MCF 10A (cell line): ENCODE measurements around the gene PET100. TPM values are rescaled to one million over a fixed set of nuclear protein-coding genes. Genes with fewer than 3 reads are reported as not detected.
A peak's percentile ranks its signal among the peaks of the same experiment; 100 is the strongest.

Experiments used
- BruUV-seq: library from RNA; stranded (reverse); fragments of 400-500 nt; replicated peaks from 2 replicates; lab custom pipeline; 2021; lab: Mats Ljungman, UMichigan
- CTCF ChIA-PET: fragments of 300-600 bp; sonication (Branson Sonifier 250); formaldehyde crosslinking; extraction: SDS; loops from one replicate; lab custom pipeline; 2021; ENCODE audit warnings: antibody characterized with exemption, inconsistent platforms; lab: Yijun Ruan, JAX
- POLR2A ChIA-PET: fragments of 300-600, 350-650 bp; sonication (Branson Sonifier 250); formaldehyde crosslinking; extraction: SDS; loops from one replicate; lab custom pipeline; 2020; ENCODE audit warnings: antibody characterized with exemption, inconsistent platforms; lab: Yijun Ruan, JAX
- DNase-seq: peaks from one replicate; pipeline ENCODE4 v3.0.0-alpha.2; 2018; ENCODE audit not compliant: unreplicated experiment
- H3K27ac Mint-ChIP-seq: one replicate; pipeline ENCODE4 v1.8.0; 2022; ENCODE audit warnings: mild to moderate bottlenecking, low read depth, mixed read lengths; ENCODE audit not compliant: unreplicated experiment
- H3K27me3 Mint-ChIP-seq: one replicate; pipeline ENCODE4 v1.8.0; 2022; ENCODE audit warnings: mixed read lengths; ENCODE audit not compliant: insufficient read depth, unreplicated experiment
- H3K36me3 Mint-ChIP-seq: one replicate; pipeline ENCODE4 v1.8.0; 2022; ENCODE audit warnings: mild to moderate bottlenecking, moderate library complexity, mixed read lengths; ENCODE audit not compliant: insufficient read depth, unreplicated experiment
- H3K4me1 Mint-ChIP-seq: one replicate; pipeline ENCODE4 v1.8.0; 2022; ENCODE audit warnings: mixed read lengths; ENCODE audit not compliant: insufficient read depth, unreplicated experiment
- H3K4me3 Mint-ChIP-seq: one replicate; pipeline ENCODE4 v1.8.0; 2022; ENCODE audit warnings: mild to moderate bottlenecking, moderate library complexity, mixed read lengths; ENCODE audit not compliant: unreplicated experiment
- H3K9me3 Mint-ChIP-seq: one replicate; pipeline ENCODE4 v1.8.0; 2022; ENCODE audit warnings: mixed read lengths; ENCODE audit not compliant: unreplicated experiment
- intact Hi-C: fragments of 100-400 bp; cut with micrococcal nuclease; formaldehyde crosslinking; loops from 2 replicates; pipeline ENCODE4 v1.14.1; 2022
- total RNA-seq: library from RNA; stranded (reverse); gene quantifications from 2 replicates; pipeline ENCODE4 v1.2.3, GENCODE V29; 2022
- TF ChIP-seq, protein P1 (sequence below): fragments of 200-600 bp; IDR thresholded peaks from one replicate; pipeline ENCODE4 v1.8.0; 2022; ENCODE audit warnings: antibody characterized with exemption, mild to moderate bottlenecking; ENCODE audit not compliant: unreplicated experiment

Gene PET100
- total RNA-seq, 1 experiment from 2014 or later = 53.9 TPM

DNA sequence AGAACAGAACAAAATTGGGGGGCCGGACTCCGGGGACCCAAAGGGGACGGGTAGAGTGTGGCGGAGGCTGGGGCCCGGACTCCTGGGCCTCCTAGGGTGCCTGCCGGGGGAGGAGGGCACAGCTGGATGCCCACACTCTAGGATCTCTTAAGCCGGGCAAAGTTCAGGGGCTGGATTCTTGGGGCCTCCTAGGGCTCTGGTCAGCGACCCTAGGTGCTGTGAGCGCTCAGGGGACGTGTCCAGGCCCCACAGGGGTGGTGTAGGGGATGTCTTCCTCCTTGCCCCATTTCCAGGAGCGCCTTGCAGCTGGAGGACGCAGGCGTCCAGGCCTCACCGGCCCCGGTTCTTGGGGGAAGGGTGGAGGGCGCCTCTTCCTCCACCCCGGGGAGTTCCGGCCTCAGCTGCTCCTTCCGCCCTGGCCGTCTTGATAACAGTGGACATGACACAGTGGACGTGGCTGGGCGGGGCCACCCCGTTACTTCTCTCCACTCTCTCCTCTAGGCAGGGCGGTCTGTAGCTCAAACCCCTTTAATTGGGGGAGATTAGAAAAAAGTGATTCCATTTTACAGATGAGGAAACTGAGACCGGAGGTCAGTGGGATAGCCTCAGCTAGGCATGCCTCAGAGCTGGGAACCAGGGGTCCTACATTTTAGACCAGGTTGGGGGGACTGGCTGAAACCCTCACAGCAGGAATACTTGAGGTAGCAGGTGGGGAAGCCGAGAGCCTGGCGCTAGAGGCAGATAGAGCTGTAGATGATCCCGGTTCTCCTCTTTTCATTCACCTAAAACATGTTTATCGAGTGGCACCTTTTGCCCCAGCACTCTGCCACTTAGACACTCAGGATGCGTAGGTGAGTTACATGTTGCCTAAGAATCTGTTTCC lies 8.0 kb downstream of the PET100 start:
- Mint-ChIP-seq H3K36me3 (peaks cover 7% of the 10 kb centered on the region), H3K4me3 (peak overlapping the region; percentile 80), H3K4me1 (peaks cover 5% of the 10 kb centered on the region), H3K27ac (peak overlapping the region; percentile 90), H3K9me3 (no peaks in the 10 kb centered on the region), H3K27me3 (no peaks in the 10 kb centered on the region)
- TF ChIP-seq, protein P1, sequence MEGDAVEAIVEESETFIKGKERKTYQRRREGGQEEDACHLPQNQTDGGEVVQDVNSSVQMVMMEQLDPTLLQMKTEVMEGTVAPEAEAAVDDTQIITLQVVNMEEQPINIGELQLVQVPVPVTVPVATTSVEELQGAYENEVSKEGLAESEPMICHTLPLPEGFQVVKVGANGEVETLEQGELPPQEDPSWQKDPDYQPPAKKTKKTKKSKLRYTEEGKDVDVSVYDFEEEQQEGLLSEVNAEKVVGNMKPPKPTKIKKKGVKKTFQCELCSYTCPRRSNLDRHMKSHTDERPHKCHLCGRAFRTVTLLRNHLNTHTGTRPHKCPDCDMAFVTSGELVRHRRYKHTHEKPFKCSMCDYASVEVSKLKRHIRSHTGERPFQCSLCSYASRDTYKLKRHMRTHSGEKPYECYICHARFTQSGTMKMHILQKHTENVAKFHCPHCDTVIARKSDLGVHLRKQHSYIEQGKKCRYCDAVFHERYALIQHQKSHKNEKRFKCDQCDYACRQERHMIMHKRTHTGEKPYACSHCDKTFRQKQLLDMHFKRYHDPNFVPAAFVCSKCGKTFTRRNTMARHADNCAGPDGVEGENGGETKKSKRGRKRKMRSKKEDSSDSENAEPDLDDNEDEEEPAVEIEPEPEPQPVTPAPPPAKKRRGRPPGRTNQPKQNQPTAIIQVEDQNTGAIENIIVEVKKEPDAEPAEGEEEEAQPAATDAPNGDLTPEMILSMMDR = no peak
- ChIA-PET POLR2A (interaction anchor here (0.7 to 2.3 kb wide), 8 partner anchors 8 to 105 kb away, joined by 3 to 10 read pairs (median 5); partner anchors contain the start of genes PET100 and XAB2), CTCF (interaction anchor here (0.6 to 1.6 kb wide), 6 partner anchors 13 to 281 kb away, joined by 3 to 10 read pairs (median 4); partner anchors contain the start of gene TRAPPC5)
- DNase-seq = peak; percentile 13
- intact Hi-C loops = no loop called here
- BruUV-seq = TSS peak; percentile 27

DNA sequence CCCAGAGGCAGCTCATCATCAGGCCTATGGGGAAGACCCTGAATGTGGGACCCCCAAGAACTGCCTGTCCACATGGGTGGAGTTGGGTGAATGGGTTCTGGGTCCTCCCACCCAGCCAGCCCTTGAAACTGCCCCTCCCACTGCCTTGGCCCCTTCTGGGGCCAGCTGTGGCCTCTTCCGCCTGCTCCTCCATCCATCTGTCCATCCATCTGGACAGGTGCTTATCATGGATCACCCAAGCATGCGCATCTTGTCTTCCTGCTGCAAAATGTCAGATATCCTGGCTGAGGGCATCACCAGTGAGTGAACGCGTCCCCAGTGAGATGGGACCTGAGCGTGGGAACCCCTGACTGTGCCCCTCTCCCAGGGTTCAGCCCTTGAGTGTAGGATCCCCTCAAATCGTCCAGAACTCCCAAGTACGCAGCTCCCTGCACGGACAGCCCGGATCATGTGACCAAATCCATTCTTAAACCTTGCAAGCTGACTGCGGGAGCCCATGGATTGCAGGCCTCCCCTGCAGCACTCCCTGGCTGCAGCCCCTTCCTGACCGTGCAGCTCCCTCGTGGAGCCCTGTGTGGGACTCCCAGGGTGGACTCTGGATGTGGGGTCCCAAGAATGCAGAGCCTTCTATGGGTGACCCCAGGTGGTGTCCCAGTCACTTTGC lies 9.3 kb downstream of the PET100 start:
- no TSS peak for BruUV-seq
- Mint-ChIP-seq H3K36me3 (peaks cover 12% of the 10 kb centered on the region), H3K4me1 (peaks cover 5% of the 10 kb centered on the region), H3K4me3 (peak overlapping the region; percentile 36), H3K27ac (no peak overlapping the region), H3K27me3 (no peaks in the 10 kb centered on the region), H3K9me3 (no peaks in the 10 kb centered on the region)
- intact Hi-C loops = no loop called here
- ChIA-PET CTCF (interaction anchor here (0.6 to 1.4 kb wide), 3 partner anchors 12 to 110 kb away, joined by 3 to 5 read pairs (median 4); partner anchors contain the start of gene TRAPPC5), POLR2A (interaction anchor here (1.7 to 2.3 kb wide), 3 partner anchors 9 to 71 kb away, joined by 6 to 9 read pairs (median 7); partner anchors contain the start of genes PET100 and XAB2)
- TF ChIP-seq, protein P1 = no peak
- DNase-seq = no peak

DNA sequence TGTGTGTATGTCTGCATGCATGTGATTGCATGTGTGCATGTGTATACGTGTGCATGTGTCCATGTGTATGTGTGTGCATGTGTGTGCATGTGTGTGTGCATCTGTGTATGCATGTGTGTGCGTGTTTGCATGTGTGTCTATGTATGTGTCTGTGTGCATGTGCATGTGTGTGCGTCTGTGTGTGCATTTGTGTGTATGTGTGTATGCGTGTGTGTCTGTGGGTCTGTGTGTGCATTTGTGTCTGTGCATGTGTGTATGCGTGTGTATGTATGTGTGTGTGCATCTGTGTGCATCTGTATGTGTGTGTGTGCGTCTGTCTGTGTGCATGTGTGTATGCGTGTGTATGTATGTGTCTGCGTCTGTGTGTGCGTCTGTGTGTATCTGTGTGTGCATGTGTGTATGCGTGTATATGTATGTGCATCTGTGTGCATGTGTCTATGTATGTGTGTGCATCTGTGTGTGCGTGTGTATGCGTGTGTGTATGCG lies 10.3 kb downstream of the PET100 start:
- Mint-ChIP-seq H3K9me3 (no peaks in the 10 kb centered on the region), H3K4me3 (no peak overlapping the region), H3K27ac (no peak overlapping the region), H3K36me3 (peaks cover 12% of the 10 kb centered on the region), H3K27me3 (no peaks in the 10 kb centered on the region), H3K4me1 (peaks cover 5% of the 10 kb centered on the region)
- BruUV-seq = no TSS peak
- POLR2A ChIA-PET = no interaction called here
- intact Hi-C loops = no loop called here
- no peak for DNase-seq
- TF ChIP-seq, protein P1 = no peak
- CTCF ChIA-PET = no interaction called here
